ENCODE measurements around the gene TMEM218. TPM values are rescaled to one million over a fixed set of nuclear protein-coding genes. Genes with fewer than 3 reads are reported as not detected.

Gene TMEM218
- total RNA-seq, 1 experiment from 2014 or later: 14.3 TPM

DNA sequence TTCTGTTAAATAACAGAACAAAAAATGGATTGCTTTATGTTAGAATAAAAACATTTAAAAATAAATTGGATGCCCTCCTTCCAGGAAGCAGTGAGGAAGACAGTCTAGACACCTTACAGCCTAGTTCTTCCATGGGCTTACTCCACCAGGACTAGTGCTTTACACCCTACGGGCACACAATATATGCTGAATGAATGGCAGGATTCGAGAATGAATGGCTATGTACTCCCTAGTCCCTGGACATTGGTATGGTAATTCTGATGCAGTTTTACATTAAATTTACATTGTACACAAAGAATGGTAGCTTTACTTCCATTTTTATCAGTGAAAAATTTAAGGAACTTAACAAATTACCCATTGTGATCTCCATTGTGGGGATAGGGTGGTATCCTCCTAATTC lies 16.7 kb downstream of the TMEM218 start:
- no peak overlapping the region for H3K4ac ChIP-seq (ENCODE audit: low read depth, low read length)
- no peak overlapping the region for H3K4me2 ChIP-seq (ENCODE audit: insufficient read depth, insufficient read length, low read length)
- no peaks in the 10 kb centered on the region for H3K79me2 ChIP-seq (ENCODE audit: insufficient read depth, low read length)
- no peak overlapping the region for H3T11ph ChIP-seq (ENCODE audit: low read length)
- no peak overlapping the region for H2BK12ac ChIP-seq (ENCODE audit: insufficient read length, low read depth, low read length)
- no peak overlapping the region for H2BK15ac ChIP-seq (ENCODE audit: low read depth, low read length)
- no peak overlapping the region for H2AK5ac ChIP-seq (ENCODE audit: insufficient read length, low read length)
- no peak overlapping the region for H3K27ac ChIP-seq (ENCODE audit: insufficient read length, low read depth, low read length)
- TF ChIP-seq, protein P1, sequence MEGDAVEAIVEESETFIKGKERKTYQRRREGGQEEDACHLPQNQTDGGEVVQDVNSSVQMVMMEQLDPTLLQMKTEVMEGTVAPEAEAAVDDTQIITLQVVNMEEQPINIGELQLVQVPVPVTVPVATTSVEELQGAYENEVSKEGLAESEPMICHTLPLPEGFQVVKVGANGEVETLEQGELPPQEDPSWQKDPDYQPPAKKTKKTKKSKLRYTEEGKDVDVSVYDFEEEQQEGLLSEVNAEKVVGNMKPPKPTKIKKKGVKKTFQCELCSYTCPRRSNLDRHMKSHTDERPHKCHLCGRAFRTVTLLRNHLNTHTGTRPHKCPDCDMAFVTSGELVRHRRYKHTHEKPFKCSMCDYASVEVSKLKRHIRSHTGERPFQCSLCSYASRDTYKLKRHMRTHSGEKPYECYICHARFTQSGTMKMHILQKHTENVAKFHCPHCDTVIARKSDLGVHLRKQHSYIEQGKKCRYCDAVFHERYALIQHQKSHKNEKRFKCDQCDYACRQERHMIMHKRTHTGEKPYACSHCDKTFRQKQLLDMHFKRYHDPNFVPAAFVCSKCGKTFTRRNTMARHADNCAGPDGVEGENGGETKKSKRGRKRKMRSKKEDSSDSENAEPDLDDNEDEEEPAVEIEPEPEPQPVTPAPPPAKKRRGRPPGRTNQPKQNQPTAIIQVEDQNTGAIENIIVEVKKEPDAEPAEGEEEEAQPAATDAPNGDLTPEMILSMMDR (conservative IDR thresholded peaks at IDR 0.05): no peak
- H3K9me3 ChIP-seq (ENCODE audit: control insufficient read depth, low read depth, low read length): no peaks in the 10 kb centered on the region
- no peak overlapping the region for H4K8ac ChIP-seq (replicated peaks; ENCODE audit: insufficient read length, low read depth, low read length)
- H3K56ac ChIP-seq (ENCODE audit: insufficient read length, low read depth, low read length): no peak overlapping the region
- H2BK5ac ChIP-seq (ENCODE audit: insufficient read length, low read length): no peak overlapping the region
- Mint-ChIP-seq H3K9me3 (no peaks in the 10 kb centered on the region), H3K27ac (no peak overlapping the region), H3K4me3 (no peak overlapping the region), H3K27me3 (ENCODE audit: low read depth) (no peaks in the 10 kb centered on the region), H3K4me1 (peaks cover 29 to 30% of the 10 kb centered on the region in 2 experiments), H3K36me3 (ENCODE audit: insufficient read depth in 1 of 3, low read depth in 3 of 3) (peaks cover 2 to 27% (median 7%) of the 10 kb centered on the region in 3 experiments; a peak in 6 of 7 replicates)
- no peak overlapping the region for H3K18ac ChIP-seq (ENCODE audit: insufficient read length, low read depth, low read length)
- H2BK20ac ChIP-seq (ENCODE audit: low read depth, low read length, poor library complexity, severe bottlenecking): no peak overlapping the region
- no peak for DNase-seq
- no peaks in the 10 kb centered on the region for H4K20me1 ChIP-seq (ENCODE audit: control insufficient read depth, insufficient read depth, insufficient read length)
- no CpG with 5 or more reads among the region's 2 CpGs for WGBS (ENCODE audit: extremely low coverage, insufficient read length, low lambda C conversion rate)
- H3K14ac ChIP-seq (ENCODE audit: insufficient read depth, low read length): no peak overlapping the region
- H4K91ac ChIP-seq (ENCODE audit: insufficient read length, low read depth, low read length): no peak overlapping the region
- H3K9ac ChIP-seq (ENCODE audit: extremely low read depth, insufficient read length, low read length): no peak overlapping the region
- no peak overlapping the region for H2BK120ac ChIP-seq (ENCODE audit: low read depth, low read length, poor library complexity, severe bottlenecking)
- H2AFZ ChIP-seq (ENCODE audit: low read length): no peak overlapping the region
- no peaks in the 10 kb centered on the region for H3K23me2 ChIP-seq (ENCODE audit: insufficient read length, low read depth, low read length, poor library complexity, severe bottlenecking)
- H3K79me1 ChIP-seq (ENCODE audit: insufficient read depth, low read depth, low read length, poor library complexity, severe bottlenecking): no peaks in the 10 kb centered on the region
- no peak overlapping the region for H3K23ac ChIP-seq (ENCODE audit: insufficient read length, low read depth, low read length)
- no peak overlapping the region for H4K5ac ChIP-seq (ENCODE audit: insufficient read length, low read depth, low read length)
- H3K4me1 ChIP-seq (ENCODE audit: insufficient read depth, low read length): no peaks in the 10 kb centered on the region; the same call in 1 of the 2 replicates
- H3K27me3 ChIP-seq (ENCODE audit: insufficient read depth, low read length): no peaks in the 10 kb centered on the region

All from H9 (cell line).